Activated naive CD4-positive, alpha-beta T cell treated with anti-CD3 and anti-CD28 coated beads for 36 hours (primary cell): ENCODE data around the gene GULP1. TPM values are rescaled to one million over a fixed set of nuclear protein-coding genes. Genes with fewer than 3 reads are reported as not detected.

Source experiments
- CTCF ChIA-PET: fragments of 350-600 bp; sonication (Branson Sonifier 250); formaldehyde crosslinking; loops from one replicate; lab custom pipeline; 2021; ENCODE audit warnings: antibody characterized with exemption; lab: Charles Lee
- DNase-seq: peaks from one replicate; pipeline ENCODE4 v3.0.0-alpha.2; 2020
- H3K27ac Mint-ChIP-seq: one replicate; pipeline ENCODE4 v1.8.0; 2021; ENCODE audit warnings: mild to moderate bottlenecking, mixed read lengths
- H3K27me3 Mint-ChIP-seq: one replicate; pipeline ENCODE4 v1.8.0; 2021; ENCODE audit warnings: low read depth, mixed read lengths
- H3K36me3 Mint-ChIP-seq: one replicate; pipeline ENCODE4 v1.8.0; 2021; ENCODE audit warnings: low read depth, mixed read lengths
- H3K4me1 Mint-ChIP-seq: one replicate; pipeline ENCODE4 v1.8.0; 2021; ENCODE audit warnings: low read depth, mixed read lengths
- H3K4me3 Mint-ChIP-seq: one replicate; pipeline ENCODE4 v1.8.0; 2021; ENCODE audit warnings: mild to moderate bottlenecking, moderate library complexity, mixed read lengths
- H3K9me3 Mint-ChIP-seq: one replicate; pipeline ENCODE4 v1.8.0; 2021; ENCODE audit warnings: mixed read lengths
- intact Hi-C: fragments of 100-400 bp; cut with micrococcal nuclease; formaldehyde crosslinking; loops from one replicate; pipeline ENCODE4 v1.15.1; 2023
- total RNA-seq, 2 experiments: library from RNA; stranded (reverse); gene quantifications; one replicate each; pipeline ENCODE4 v1.2.3, GENCODE V29; 2021

GULP1 gene
- total RNA-seq, 2 experiments from 2014 or later = not detected

DNA sequence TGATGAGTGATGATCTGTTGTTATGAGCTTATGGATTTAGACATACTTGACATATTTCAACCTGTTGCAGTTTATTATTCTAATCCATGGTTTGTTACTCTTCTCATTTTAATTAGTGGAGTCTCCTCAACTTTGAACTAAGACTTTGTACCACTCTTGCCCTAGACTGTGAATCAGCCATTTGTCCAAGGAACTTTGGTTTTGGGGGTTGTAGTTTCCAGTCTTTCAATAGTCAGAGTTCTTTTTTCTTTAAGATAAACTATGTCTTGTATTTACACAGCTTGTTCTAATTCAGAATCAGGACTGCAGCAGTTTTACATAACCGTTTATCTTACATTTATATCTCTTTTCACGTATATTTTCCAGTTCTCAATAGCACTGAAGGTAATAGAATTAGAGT, 133.6 kb downstream of the GULP1 start:
- DNase-seq = no peak
- Mint-ChIP-seq H3K4me1 (no peaks in the 10 kb centered on the region), H3K4me3 (no peak overlapping the region), H3K27ac (no peak overlapping the region), H3K36me3 (no peaks in the 10 kb centered on the region), H3K27me3 (no peaks in the 10 kb centered on the region), H3K9me3 (no peaks in the 10 kb centered on the region)
- intact Hi-C loops = no loop called here
- CTCF ChIA-PET = no interaction called here

DNA sequence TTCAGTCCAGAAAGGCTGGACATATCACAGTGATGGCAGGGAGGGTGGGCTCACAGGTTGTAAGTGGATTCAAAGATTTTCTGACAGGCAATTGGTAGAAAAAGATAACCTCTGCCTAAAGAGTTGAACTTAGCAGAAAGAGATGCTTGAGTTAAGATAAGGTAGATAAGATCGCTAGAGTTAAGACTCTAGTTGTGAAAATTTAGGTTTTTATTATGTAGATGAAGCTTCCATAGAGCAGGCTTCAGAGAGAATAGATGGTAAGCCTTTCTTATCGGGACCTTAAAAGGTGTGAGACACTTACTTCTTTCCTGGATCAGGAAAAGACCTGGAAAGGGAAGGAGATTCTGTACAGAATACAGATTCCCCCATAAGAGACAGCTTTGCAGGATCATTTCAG, 134.4 kb downstream of the GULP1 start:
- Mint-ChIP-seq H3K36me3 (no peaks in the 10 kb centered on the region), H3K4me1 (no peaks in the 10 kb centered on the region), H3K27ac (no peak overlapping the region), H3K27me3 (no peaks in the 10 kb centered on the region), H3K4me3 (no peak overlapping the region), H3K9me3 (no peaks in the 10 kb centered on the region)
- DNase-seq = no peak
- intact Hi-C loops = no loop called here
- CTCF ChIA-PET = no interaction called here

DNA sequence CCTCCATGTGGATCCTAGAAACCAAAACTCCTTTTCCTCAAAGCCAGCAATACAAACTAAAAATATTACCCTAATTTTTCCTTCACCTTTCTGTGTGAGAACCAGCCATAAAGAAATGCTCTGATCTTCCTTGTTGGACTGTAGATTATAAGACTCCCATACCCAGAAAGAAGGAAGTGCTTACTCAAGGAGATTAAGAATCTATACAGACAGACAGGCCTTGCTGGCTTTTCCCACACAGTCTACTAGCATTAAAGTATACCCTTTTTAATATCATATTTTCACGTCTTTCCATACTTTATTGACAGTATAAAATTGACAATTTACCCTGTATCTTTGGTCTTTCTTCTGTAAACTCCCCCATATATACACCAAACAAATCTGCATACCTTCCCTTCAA, 139.0 kb downstream of the GULP1 start:
- Mint-ChIP-seq H3K27ac (no peak overlapping the region), H3K4me1 (no peaks in the 10 kb centered on the region), H3K27me3 (no peaks in the 10 kb centered on the region), H3K36me3 (no peaks in the 10 kb centered on the region), H3K9me3 (no peaks in the 10 kb centered on the region), H3K4me3 (no peak overlapping the region)
- CTCF ChIA-PET = no interaction called here
- DNase-seq = no peak
- intact Hi-C loops = no loop called here

DNA sequence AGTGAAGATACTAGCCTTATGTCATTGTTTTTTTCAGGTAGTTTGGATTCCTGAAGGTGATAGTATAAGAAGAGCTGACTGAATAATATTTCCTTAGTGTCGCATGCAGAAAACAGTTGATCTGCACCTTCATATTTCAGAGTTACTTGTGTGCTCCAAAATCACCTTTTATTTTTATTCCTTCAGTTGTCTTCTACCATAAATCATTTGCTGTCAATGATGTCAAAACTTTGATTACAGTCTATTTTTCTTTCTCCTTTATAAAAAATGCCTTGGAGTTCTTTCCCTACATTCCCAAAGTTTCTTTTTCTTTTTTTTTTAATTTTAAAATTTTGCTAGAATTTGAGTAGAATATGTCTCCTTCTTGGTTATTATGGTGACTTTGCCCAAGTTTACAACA, 142.3 kb downstream of the GULP1 start:
- Mint-ChIP-seq H3K9me3 (no peaks in the 10 kb centered on the region), H3K4me1 (no peaks in the 10 kb centered on the region), H3K36me3 (no peaks in the 10 kb centered on the region), H3K27me3 (no peaks in the 10 kb centered on the region), H3K4me3 (no peak overlapping the region), H3K27ac (no peak overlapping the region)
- intact Hi-C loops = no loop called here
- DNase-seq = no peak
- CTCF ChIA-PET = no interaction called here

DNA sequence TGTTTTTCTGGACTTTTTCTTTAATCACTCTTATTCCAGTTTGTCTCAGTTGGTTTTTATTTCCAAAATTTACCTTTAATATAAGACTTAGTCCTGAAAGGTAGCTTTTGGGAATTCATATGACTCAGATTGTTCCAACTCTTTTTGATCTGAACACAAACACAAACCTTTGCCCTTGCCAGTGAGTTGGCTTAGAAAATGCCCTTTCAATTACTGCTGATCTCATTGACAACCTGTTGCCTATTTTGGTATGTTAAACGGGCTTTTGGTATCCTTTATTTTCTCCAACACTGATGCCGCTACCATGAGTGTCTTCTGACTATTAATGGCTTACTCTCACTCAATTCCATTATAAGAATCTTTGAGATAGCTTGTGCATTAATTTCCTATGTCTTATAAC, 143.4 kb downstream of the GULP1 start:
- Mint-ChIP-seq H3K4me3 (no peak overlapping the region), H3K4me1 (no peaks in the 10 kb centered on the region), H3K9me3 (no peaks in the 10 kb centered on the region), H3K36me3 (no peaks in the 10 kb centered on the region), H3K27ac (no peak overlapping the region), H3K27me3 (no peaks in the 10 kb centered on the region)
- DNase-seq = no peak
- intact Hi-C loops = no loop called here
- CTCF ChIA-PET = no interaction called here

DNA sequence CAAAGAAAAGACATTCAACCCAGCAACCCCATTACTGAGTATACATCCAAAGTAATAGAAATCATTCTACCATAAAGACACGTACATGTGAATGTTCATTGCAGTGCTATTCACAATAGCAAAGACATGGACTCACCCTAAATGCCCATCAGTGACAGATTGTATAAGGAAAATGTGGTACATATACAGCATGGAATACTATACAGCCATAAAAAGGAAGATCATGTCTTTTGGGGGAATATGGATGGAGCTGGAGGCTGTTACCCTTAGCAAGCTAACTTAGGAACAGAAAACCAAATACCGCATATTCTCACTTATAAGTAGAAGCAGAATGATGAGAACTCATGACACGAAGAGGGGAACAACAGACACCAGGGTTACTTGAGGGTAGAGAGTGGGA, 145.9 kb downstream of the GULP1 start:
- no peak for DNase-seq
- no peaks in the 10 kb centered on the region for H3K9me3 Mint-ChIP-seq
- H3K36me3 Mint-ChIP-seq = no peaks in the 10 kb centered on the region
- no peak overlapping the region for H3K4me3 Mint-ChIP-seq
- H3K27ac Mint-ChIP-seq = no peak overlapping the region
- intact Hi-C loops = no loop called here
- H3K27me3 Mint-ChIP-seq = no peaks in the 10 kb centered on the region
- H3K4me1 Mint-ChIP-seq = no peaks in the 10 kb centered on the region
- CTCF ChIA-PET = interaction anchor here (0.6 kb wide), 1 partner anchor 48 kb away, joined by 5 read pairs; no protein-coding TSS in a partner anchor

DNA sequence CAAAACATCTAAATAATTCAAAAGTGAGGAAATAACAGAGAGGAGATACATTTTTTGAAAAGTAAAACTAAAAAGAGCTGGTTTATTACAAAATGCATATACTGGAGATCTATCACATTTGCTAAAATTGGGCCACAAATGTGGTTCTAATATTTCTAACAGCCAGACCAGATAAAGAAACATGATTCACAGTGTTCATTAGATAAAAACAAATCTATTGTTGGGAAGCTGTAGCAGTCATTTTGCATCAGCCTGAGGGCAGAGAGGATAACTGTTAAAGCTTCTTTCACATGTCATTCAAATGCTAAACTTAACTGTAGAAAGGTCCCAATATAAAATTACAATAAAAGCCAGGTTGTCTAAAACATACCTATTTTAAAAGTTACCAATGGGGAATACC, 148.3 kb downstream of the GULP1 start:
- intact Hi-C loops = no loop called here
- Mint-ChIP-seq H3K27ac (no peak overlapping the region), H3K36me3 (no peaks in the 10 kb centered on the region), H3K4me3 (no peak overlapping the region), H3K9me3 (no peaks in the 10 kb centered on the region), H3K4me1 (no peaks in the 10 kb centered on the region), H3K27me3 (no peaks in the 10 kb centered on the region)
- no peak for DNase-seq
- CTCF ChIA-PET = no interaction called here

DNA sequence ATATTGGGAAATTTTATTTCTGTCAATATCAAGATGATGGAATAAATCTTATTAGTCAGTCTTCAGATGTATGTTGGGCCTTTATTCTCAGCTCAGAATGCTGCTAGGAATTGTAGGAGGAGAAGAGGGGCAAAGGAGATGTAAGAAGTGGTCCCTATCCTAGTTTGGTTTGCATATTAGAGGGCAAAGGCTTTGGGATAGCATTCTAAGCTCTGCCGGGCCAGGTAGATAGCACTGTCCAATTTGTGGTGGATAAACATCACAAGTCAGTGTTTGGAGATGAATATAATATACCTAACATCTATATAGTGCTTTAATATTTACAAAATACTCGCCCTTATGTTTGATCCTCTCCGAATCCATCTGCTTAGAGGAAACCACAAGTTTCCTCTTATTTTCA, 149.2 kb downstream of the GULP1 start:
- Mint-ChIP-seq H3K9me3 (no peaks in the 10 kb centered on the region), H3K27ac (no peak overlapping the region), H3K4me3 (no peak overlapping the region), H3K4me1 (no peaks in the 10 kb centered on the region), H3K36me3 (no peaks in the 10 kb centered on the region), H3K27me3 (no peaks in the 10 kb centered on the region)
- DNase-seq = no peak
- intact Hi-C loops = no loop called here
- CTCF ChIA-PET = no interaction called here

DNA sequence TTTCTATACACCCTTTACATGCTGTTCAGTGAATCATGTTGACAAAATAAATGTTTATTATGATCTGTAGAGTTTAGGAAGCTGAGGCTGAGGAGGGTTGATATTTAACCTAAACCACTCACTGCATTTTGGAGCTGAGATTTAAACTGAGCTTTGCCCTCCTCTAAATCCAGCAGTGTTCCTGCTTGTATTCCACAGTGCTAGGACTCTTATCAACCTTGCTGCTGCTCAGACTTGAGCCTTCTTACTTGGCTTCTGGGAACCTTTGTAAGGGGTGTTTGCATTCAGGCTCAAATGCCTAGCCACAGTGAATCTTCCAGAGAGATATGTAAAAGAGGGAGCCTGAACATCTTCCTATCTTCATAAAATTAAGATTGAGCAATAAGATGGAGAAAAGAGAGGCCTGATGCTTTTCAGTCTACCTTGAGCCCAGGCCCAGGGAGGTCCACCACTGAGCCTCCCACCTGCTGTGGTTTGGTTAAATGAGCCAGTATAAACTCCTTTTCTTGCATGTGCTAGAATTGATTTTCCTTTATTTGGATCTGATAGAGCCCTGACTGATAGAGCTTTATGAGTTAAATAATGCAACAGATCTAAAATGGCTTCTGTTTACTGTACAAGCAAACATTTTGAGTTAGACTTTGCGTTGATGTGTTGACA, 149.7 kb downstream of the GULP1 start:
- Mint-ChIP-seq H3K9me3 (no peaks in the 10 kb centered on the region), H3K4me3 (no peak overlapping the region), H3K27me3 (no peaks in the 10 kb centered on the region), H3K4me1 (no peaks in the 10 kb centered on the region), H3K36me3 (no peaks in the 10 kb centered on the region), H3K27ac (no peak overlapping the region)
- intact Hi-C loops = no loop called here
- CTCF ChIA-PET = no interaction called here
- no peak for DNase-seq

DNA sequence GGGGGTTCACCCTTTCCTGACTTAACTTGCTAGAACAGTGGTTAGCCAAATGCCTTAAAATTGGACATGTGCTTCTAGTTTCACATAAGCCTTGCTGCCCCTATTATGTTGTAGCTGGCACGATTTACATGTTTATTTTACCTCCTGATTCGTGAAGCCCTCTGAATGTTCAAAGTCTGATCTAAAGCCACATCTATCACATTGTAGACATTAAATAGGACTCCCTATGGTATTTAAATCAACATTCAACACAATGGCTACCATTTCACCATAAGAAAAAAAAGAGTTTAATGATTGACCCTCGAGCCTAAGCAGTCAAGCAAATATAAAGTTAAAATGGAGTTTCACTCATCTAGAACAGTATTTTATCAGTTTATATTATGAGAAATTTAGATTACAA, 151.5 kb downstream of the GULP1 start:
- H3K4me1 Mint-ChIP-seq = no peaks in the 10 kb centered on the region
- no peak overlapping the region for H3K27ac Mint-ChIP-seq
- no peaks in the 10 kb centered on the region for H3K36me3 Mint-ChIP-seq
- H3K4me3 Mint-ChIP-seq = no peak overlapping the region
- DNase-seq = no peak
- no peaks in the 10 kb centered on the region for H3K27me3 Mint-ChIP-seq
- no peaks in the 10 kb centered on the region for H3K9me3 Mint-ChIP-seq
- CTCF ChIA-PET = no interaction called here
- intact Hi-C loops = no loop called here

DNA sequence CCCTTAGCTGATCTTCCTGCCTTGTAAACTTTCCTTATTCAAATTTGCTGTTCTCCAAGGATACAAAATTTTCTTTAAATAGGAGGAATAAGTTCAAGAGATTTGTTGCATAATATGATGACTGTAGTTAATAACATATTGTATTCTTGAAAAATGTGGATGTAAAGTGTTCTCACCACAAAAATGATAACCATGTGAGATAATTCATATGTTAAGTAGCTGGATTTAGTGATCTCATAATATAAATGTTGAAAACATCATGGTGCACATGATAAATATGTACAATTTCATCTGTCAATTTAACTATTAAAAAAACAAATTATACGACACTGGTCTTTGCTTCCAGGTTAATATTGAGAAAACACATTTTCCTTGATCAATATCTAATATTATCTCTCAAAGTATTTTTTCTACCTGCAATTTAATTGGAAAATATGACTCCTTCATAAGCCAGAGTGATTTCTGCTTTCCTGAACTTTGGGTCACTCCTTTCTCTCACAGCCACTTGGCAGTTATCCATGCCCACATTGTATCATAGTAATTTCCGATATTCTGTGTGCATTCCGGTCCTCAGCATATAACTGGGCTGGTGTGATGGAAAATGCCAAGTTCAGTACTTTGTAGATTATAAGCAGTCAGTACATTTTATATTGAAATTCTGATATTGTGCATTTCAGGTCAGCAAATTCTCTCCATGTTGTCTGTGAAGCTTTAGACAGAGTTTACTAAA, 152.6 kb downstream of the GULP1 start:
- H3K36me3 Mint-ChIP-seq = no peaks in the 10 kb centered on the region

DNA sequence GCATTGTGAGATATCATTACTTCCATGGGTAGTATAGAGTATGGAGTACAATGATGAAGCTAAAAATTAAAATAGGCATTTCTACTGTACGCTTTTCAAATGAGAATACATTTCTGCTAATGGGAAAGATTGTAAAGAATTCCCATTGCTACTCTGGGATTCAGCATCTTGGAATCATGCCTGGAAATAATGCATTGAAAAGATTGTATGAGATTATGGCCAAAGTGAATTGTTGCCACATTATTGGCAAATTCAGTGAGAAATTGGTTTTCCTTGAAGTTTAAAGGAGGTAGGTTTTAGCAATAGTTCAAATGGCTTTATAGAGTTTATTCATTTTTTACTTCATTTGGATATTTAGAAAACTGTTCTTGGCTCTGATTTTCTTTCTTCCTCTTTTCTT, 157.9 kb downstream of the GULP1 start:
- Mint-ChIP-seq H3K27ac (no peak overlapping the region), H3K27me3 (peaks cover 4% of the 10 kb centered on the region), H3K4me3 (no peak overlapping the region), H3K9me3 (no peaks in the 10 kb centered on the region), H3K36me3 (no peaks in the 10 kb centered on the region), H3K4me1 (no peaks in the 10 kb centered on the region)
- intact Hi-C loops = no loop called here
- CTCF ChIA-PET = no interaction called here
- no peak for DNase-seq

More for the DNA sequence above, 152.6 kb downstream of the GULP1 start:
- Mint-ChIP-seq H3K27me3 (peaks cover 1% of the 10 kb centered on the region), H3K4me3 (no peak overlapping the region), H3K27ac (no peak overlapping the region), H3K4me1 (no peaks in the 10 kb centered on the region), H3K9me3 (no peaks in the 10 kb centered on the region)
- CTCF ChIA-PET = no interaction called here
- DNase-seq = no peak
- intact Hi-C loops = no loop called here

DNA sequence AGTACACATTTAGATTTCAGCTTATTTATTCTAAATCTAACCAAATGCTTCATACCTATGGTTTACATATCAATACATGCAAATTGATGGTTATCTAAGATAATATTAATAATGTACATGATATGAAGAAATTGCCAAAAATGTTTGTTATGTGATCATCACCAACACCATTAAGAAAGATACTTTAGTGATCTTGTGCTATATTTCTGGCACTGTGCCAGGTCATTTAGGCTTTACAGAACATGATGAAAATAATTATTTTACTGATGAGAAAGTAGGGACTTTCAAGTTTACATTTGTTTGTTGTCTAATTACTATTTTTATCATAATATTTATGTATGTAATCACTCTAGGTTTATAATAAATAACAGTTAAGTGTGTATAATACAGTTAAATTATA, 158.3 kb downstream of the GULP1 start:
- Mint-ChIP-seq H3K9me3 (no peaks in the 10 kb centered on the region), H3K36me3 (no peaks in the 10 kb centered on the region), H3K4me1 (no peaks in the 10 kb centered on the region), H3K4me3 (no peak overlapping the region), H3K27ac (no peak overlapping the region), H3K27me3 (peaks cover 6% of the 10 kb centered on the region)
- DNase-seq = no peak
- intact Hi-C loops = no loop called here
- CTCF ChIA-PET = no interaction called here
